ENCODE measurements around the gene VPS29. TPM values are rescaled to one million over a fixed set of nuclear protein-coding genes. Genes with fewer than 3 reads are reported as not detected.
"Not testable (repeated sequence)": the region's sequence is repeated elsewhere in the genome, so short reads cannot be mapped to it uniquely, and the experiment has no call there.

Gene VPS29
- total RNA-seq, 4 donors from 2014 or later, result 16.3 to 142 (median 79.3) TPM

DNA sequence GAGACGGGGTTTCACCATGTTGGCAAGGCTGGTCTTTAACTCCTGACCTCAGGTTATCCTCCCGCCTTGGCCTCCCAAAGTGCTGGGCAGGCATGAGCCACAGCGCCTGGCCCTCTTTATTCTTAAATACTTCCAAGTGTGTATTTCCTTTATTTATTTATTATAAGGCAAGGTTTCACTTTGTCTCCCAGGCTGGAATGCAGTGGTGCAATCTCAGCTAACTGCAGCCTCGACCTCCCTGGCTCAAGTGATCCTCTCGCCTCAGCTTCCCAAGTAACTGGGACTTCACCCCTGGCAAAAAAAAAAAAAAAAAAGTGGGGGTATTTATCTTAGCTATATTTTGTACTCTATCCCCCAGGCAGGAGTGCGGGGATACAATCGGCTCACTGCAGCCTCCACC is 26.5 kb downstream of the VPS29 start:
- Histone ChIP-seq H3K36me3 (no peaks in the 10 kb centered on the region), H3K27ac (no peak overlapping the region), H3K4me3 (no peak overlapping the region), H3K4me1 (no peaks in the 10 kb centered on the region), H3K27me3 (no peaks in the 10 kb centered on the region), H3K9me3 (no peaks in the 10 kb centered on the region)
- intact Hi-C loops (cut with DNase I; ENCODE audit: low total_unique reads), result no loop called here
- in situ Hi-C loops (cut with MboI; ENCODE audit: low pct_ligation_motif_present in 1 of 4, low pct_unique_long_range_greater_than_20kb in 1 of 4, low sequenced_read_pairs in 3 of 4), result no loop called here
- no peak for TF ChIP-seq EP300 (IDR thresholded peaks at IDR 0.05; ENCODE audit: low read depth)
- TF ChIP-seq POLR2A (IDR thresholded peaks at IDR 0.05), result no peak
- TF ChIP-seq, protein P1, sequence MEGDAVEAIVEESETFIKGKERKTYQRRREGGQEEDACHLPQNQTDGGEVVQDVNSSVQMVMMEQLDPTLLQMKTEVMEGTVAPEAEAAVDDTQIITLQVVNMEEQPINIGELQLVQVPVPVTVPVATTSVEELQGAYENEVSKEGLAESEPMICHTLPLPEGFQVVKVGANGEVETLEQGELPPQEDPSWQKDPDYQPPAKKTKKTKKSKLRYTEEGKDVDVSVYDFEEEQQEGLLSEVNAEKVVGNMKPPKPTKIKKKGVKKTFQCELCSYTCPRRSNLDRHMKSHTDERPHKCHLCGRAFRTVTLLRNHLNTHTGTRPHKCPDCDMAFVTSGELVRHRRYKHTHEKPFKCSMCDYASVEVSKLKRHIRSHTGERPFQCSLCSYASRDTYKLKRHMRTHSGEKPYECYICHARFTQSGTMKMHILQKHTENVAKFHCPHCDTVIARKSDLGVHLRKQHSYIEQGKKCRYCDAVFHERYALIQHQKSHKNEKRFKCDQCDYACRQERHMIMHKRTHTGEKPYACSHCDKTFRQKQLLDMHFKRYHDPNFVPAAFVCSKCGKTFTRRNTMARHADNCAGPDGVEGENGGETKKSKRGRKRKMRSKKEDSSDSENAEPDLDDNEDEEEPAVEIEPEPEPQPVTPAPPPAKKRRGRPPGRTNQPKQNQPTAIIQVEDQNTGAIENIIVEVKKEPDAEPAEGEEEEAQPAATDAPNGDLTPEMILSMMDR (IDR thresholded peaks at IDR 0.05), result no peak
- no peak for TF ChIP-seq POLR2AphosphoS5 (IDR thresholded peaks at IDR 0.05)
- WGBS, 2 donors (ENCODE audit: low coverage in 1 of 2), result 93 to 95% methylated on average over 3 to 7 of the region's 7 CpGs
- no peak for DNase-seq

DNA sequence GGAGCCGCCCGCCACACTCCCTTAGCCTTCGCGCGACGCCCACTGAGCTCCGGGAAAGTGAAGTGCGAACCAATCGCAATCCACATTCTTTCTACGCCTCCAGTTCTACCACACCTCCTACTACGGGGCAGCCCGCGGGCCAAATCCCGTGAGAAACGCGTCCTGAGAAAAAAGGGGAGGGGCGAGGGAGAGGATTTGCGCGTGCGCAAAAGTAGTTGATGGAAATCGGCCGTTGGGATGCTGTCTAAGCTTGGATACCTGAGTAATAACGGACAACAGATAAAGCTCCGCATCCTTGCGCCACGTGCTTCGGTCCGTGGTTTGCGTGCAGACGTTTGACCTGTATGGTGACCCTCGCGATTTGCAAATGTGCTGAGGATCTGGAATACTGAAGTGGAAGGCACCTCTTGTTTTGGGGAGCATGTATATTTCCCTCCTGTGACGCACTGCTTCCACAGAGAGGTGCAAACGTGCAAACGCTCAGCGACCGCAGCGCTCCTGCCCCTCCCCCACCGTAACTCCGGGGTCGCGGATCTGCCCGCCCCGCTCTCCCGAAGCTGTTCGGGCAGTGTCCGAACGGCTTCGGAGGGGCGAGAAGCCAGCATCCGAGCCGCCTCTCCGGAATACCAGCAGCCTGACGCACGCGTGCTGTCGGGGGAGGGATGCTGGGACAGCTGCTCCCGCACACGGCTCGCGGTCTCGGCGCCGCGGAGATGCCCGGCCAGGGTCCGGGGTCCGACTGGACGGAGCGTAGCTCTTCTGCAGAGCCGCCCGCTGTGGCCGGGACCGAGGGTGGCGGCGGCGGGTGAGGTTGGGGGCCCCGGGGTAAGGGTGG is 33.5 kb downstream of the VPS29 start, which contains the start of the genes FAM216A and GPN3:
FAM216A (plus strand) TSS at position 632 of the 835 bp plus-strand sequence; CDS start at position 663, 31 bp downstream.
GPN3 (minus strand) TSS at position 44 of the 835 bp plus-strand sequence. CDS start 54 bp downstream, outside the sequence.
- in situ Hi-C loops (cut with MboI; ENCODE audit: low pct_ligation_motif_present in 1 of 4, low pct_unique_long_range_greater_than_20kb in 1 of 4, low sequenced_read_pairs in 3 of 4), result loop anchor here in 2 of 4 donors (25.0 kb wide), 2 partner anchors 269 to 369 kb away; partner anchors contain the start of genes CCDC63 (in 2 of the 2) and PPP1CC (in 1 of the 2)
- WGBS, 2 donors (ENCODE audit: low coverage in 1 of 2), result 0% methylated on average over 12 to 32 of the region's 78 CpGs
- Histone ChIP-seq H3K9me3 (no peaks in the 10 kb centered on the region), H3K4me1 (peaks cover 8 to 34% (median 24%) of the 10 kb centered on the region in 4 donors), H3K36me3 (peaks cover 0 to 8% (median 0%) of the 10 kb centered on the region in 4 donors), H3K27me3 (no peaks in the 10 kb centered on the region), H3K27ac (peak within 1 kb of the TSS; percentile 91 to 98 (median 96)), H3K4me3 (peak within 1 kb of the TSS; percentile 49 to 97 (median 74))
- intact Hi-C loops (cut with DNase I; ENCODE audit: low total_unique reads), result loop anchor here (2.0 kb wide), 1 partner anchor 274 kb away; the partner anchor contains the start of gene PPP1CC
- TF ChIP-seq POLR2A (IDR thresholded peaks at IDR 0.05) (peak; percentile 43), EP300 (IDR thresholded peaks at IDR 0.05; ENCODE audit: low read depth) (no peak), POLR2AphosphoS5 (IDR thresholded peaks at IDR 0.05) (peak; percentile 91 to 95 (median 94))
- DNase-seq, result peak; percentile 97

DNA sequence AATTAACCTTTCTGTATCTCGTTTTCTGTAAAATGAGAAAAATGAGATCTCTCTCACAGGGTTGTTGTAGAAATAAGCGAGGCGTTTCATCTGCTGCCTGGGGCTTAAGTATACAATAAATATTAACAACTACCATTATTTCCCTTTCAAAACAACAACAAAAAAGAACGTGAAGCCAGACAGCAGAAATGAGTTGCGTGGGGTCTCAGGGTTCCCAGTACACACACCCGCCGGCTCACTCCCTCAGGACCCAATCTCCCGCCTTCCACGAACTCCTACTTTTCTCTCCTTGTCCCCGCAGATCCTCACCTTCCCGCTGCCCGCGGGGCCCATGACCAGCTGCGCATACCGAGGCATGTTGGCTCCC is 34.1 kb downstream of the VPS29 start:
- peak overlapping the region; percentile 91 to 98 (median 96) for H3K27ac ChIP-seq
- peaks cover 0 to 8% (median 0%) of the 10 kb centered on the region in 4 donors for H3K36me3 ChIP-seq
- H3K27me3 ChIP-seq, result no peaks in the 10 kb centered on the region
- no peaks in the 10 kb centered on the region for H3K9me3 ChIP-seq
- DNase-seq, result no peak
- in situ Hi-C loops (cut with MboI; ENCODE audit: low pct_ligation_motif_present in 1 of 4, low pct_unique_long_range_greater_than_20kb in 1 of 4, low sequenced_read_pairs in 3 of 4) (loop anchor here in 2 of 4 donors (25.0 kb wide), 2 partner anchors 269 to 369 kb away; partner anchors contain the start of genes CCDC63 (in 2 of the 2) and PPP1CC (in 1 of the 2)), intact Hi-C loops (cut with DNase I; ENCODE audit: low total_unique reads) (loop anchor here (2.0 kb wide), 1 partner anchor 275 kb away; the partner anchor contains the start of gene PPP1CC)
- 1% methylated on average over 10 to 15 of the region's 15 CpGs for WGBS, 2 donors (ENCODE audit: low coverage in 1 of 2)
- peak overlapping the region; percentile 49 to 97 (median 74) for H3K4me3 ChIP-seq
- H3K4me1 ChIP-seq, result peaks cover 8 to 34% (median 24%) of the 10 kb centered on the region in 4 donors
- TF ChIP-seq EP300 (IDR thresholded peaks at IDR 0.05; ENCODE audit: low read depth), result no peak
- TF ChIP-seq, protein P1 (IDR thresholded peaks at IDR 0.05), result no peak
- TF ChIP-seq POLR2A (IDR thresholded peaks at IDR 0.05), result peak; percentile 90

DNA sequence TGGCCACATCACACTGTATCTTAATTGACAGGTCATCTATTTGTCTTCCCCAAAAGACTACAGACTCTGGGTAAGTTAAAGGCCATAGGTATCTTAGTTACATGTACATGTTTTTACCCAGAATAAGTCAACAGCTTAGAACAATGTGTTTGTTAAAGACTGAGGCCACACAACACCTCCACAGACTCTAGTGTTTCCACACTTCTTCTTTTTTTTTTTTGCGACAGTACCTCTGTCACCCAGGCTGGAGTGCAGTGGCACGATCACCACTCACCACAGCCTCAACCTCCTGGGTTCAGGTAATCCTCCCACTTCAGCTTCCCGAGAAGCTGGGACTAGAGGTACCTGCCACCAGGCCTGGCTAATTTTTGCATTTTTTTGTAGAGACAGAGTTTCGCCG is 35.1 kb downstream of the VPS29 start:
- H3K36me3 ChIP-seq, result peaks cover 0 to 8% (median 2%) of the 10 kb centered on the region in 4 donors

DNA sequence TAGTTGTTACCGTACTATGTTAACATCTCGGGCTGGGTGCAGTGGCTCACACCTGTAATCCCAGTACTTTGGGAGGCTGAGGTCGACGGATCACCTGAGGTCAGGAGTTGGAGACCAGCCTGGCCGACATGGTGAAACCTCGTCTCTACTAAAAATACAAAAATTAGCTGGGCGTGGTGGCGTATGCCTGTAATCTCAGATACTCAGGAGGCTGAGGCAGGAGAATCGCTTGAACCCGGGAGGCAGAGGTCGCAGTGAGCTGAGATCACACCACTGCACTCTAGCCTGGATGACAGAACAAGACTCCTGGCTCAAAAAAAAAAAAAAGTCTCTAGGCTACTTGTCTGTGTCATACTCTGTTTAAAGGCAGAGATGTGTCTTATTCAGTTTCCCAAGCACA is 36.1 kb downstream of the VPS29 start:
- H3K4me3 ChIP-seq; H3K27me3 ChIP-seq; intact Hi-C loops (cut with DNase I; ENCODE audit: low total_unique reads); H3K27ac ChIP-seq; H3K9me3 ChIP-seq; H3K36me3 ChIP-seq; DNase-seq: not testable (repeated sequence)
- WGBS, 2 donors (ENCODE audit: low coverage in 1 of 2), result 96 to 98% methylated on average over 7 to 11 of the region's 11 CpGs
- in situ Hi-C loops (cut with MboI; ENCODE audit: low pct_ligation_motif_present in 1 of 4, low pct_unique_long_range_greater_than_20kb in 1 of 4, low sequenced_read_pairs in 3 of 4), result loop anchor here in 2 of 4 donors (25.0 kb wide), 2 partner anchors 272 to 372 kb away; partner anchors contain the start of genes CCDC63 (in 2 of the 2) and PPP1CC (in 1 of the 2)
- H3K4me1 ChIP-seq, result peaks cover 8 to 34% (median 24%) of the 10 kb centered on the region in 4 donors

More for the DNA sequence above, 35.1 kb downstream of the VPS29 start:
- in situ Hi-C loops (cut with MboI; ENCODE audit: low pct_ligation_motif_present in 1 of 4, low pct_unique_long_range_greater_than_20kb in 1 of 4, low sequenced_read_pairs in 3 of 4), result loop anchor here in 2 of 4 donors (25.0 kb wide), 2 partner anchors 271 to 371 kb away; partner anchors contain the start of genes CCDC63 (in 2 of the 2) and PPP1CC (in 1 of the 2)
- no peaks in the 10 kb centered on the region for H3K27me3 ChIP-seq
- intact Hi-C loops (cut with DNase I; ENCODE audit: low total_unique reads), result no loop called here
- no peak for DNase-seq
- no peaks in the 10 kb centered on the region for H3K9me3 ChIP-seq
- TF ChIP-seq EP300 (IDR thresholded peaks at IDR 0.05; ENCODE audit: low read depth), result no peak
- no peak for TF ChIP-seq POLR2A (IDR thresholded peaks at IDR 0.05)
- 74% methylated on average over 5 of the region's 5 CpGs; no CpG with 5 or more reads in 1 of the 2 donors for WGBS, 2 donors (ENCODE audit: low coverage in 1 of 2)
- peaks cover 8 to 34% (median 24%) of the 10 kb centered on the region in 4 donors for H3K4me1 ChIP-seq
- H3K27ac ChIP-seq, result no peak overlapping the region
- H3K4me3 ChIP-seq, result peak overlapping the region in 1 of 4 donors; percentile 65

Measured in transverse colon (tissue), 4 donors.